ENCODE data around the gene GAL3ST1.
A peak's percentile ranks its signal among the peaks of the same experiment; 100 is the strongest.

The GAL3ST1 gene

GRCh38 chr22:30612789-30613188 lies 38.3 kb upstream of the GAL3ST1 start:
- Histone ChIP-seq H3K36me3 (ENCODE audit: control insufficient read depth in 4 of 4, insufficient read depth in 4 of 4, low read length in 3 of 4) (no peaks in the 10 kb centered on the region), H3K27ac (ENCODE audit: insufficient read depth in 1 of 2, low read depth in 1 of 2, low read length in 2 of 2, poor library complexity in 1 of 2, severe bottlenecking in 2 of 2) (no peak overlapping the region), H3K4me3 (ENCODE audit: control insufficient read depth in 1 of 7, extremely low read depth in 1 of 7, insufficient read depth in 4 of 7, low read depth in 2 of 7, low read length in 6 of 7) (no peak overlapping the region), H3K9me3 (ENCODE audit: control extremely low read depth in 1 of 5, control insufficient read depth in 4 of 5, insufficient read depth in 2 of 5, low read depth in 1 of 5, low read length in 4 of 5) (no peaks in the 10 kb centered on the region), H3K4me1 (ENCODE audit: control extremely low read depth in 1 of 4, control insufficient read depth in 4 of 4, insufficient read depth in 4 of 4, low read length in 3 of 4) (peaks cover 2 to 29% (median 25%) of the 10 kb centered on the region in 4 experiments), H3K27me3 (replicated peaks in 2 of 5; ENCODE audit: control insufficient read depth in 4 of 5, insufficient read depth in 5 of 5, low read length in 4 of 5) (no peaks in the 10 kb centered on the region)
- CTCF ChIA-PET, result interaction anchor here (0.6 to 1.1 kb wide), 2 partner anchors 11 to 595 kb away, joined by 3 read pairs; no protein-coding TSS in a partner anchor
- POLR2A ChIA-PET, result no interaction called here
- no peak for DNase-seq
- whole genome bisulfite sequencing (ENCODE audit: insufficient coverage), result 97% methylated on average over 8 of the region's 8 CpGs

- no peaks in the 10 kb centered on the region for H3K27me3 ChIP-seq (replicated peaks in 2 of 5; ENCODE audit: control insufficient read depth in 4 of 5, insufficient read depth in 5 of 5, low read length in 4 of 5)
- H3K4me3 ChIP-seq (ENCODE audit: control insufficient read depth in 1 of 7, extremely low read depth in 1 of 7, insufficient read depth in 4 of 7, low read depth in 2 of 7, low read length in 6 of 7), result no peak overlapping the region
- POLR2A ChIA-PET, result no interaction called here
- DNase-seq, result no peak
- H3K4me1 ChIP-seq (ENCODE audit: control extremely low read depth in 1 of 4, control insufficient read depth in 4 of 4, insufficient read depth in 4 of 4, low read length in 3 of 4), result peaks cover 2 to 44% (median 37%) of the 10 kb centered on the region in 4 experiments
- no peaks in the 10 kb centered on the region for H3K9me3 ChIP-seq (ENCODE audit: control extremely low read depth in 1 of 5, control insufficient read depth in 4 of 5, insufficient read depth in 2 of 5, low read depth in 1 of 5, low read length in 4 of 5)
- H3K27ac ChIP-seq (ENCODE audit: insufficient read depth in 1 of 2, low read depth in 1 of 2, low read length in 2 of 2, poor library complexity in 1 of 2, severe bottlenecking in 2 of 2), result no peak overlapping the region
- 100% methylated on average over 3 of the region's 3 CpGs for WGBS (ENCODE audit: insufficient coverage)
- CTCF ChIA-PET, result interaction anchor here (0.7 kb wide), 1 partner anchor 18 kb away, joined by 3 read pairs; no protein-coding TSS in a partner anchor
- no peaks in the 10 kb centered on the region for H3K36me3 ChIP-seq (ENCODE audit: control insufficient read depth in 4 of 4, insufficient read depth in 4 of 4, low read length in 3 of 4)
These were observed 36.7 kb upstream of the GAL3ST1 start for GRCh38 chr22:30611197-30611596.

- ChIA-PET POLR2A (no interaction called here), CTCF (interaction anchor here (1.1 to 1.7 kb wide), 2 partner anchors 9 to 25 kb away, joined by 3 to 10 read pairs; no protein-coding TSS in a partner anchor)
- DNase-seq, result peak in 2 of 3 donors; percentile 21 to 32
- H3K36me3 ChIP-seq (ENCODE audit: control insufficient read depth in 4 of 4, insufficient read depth in 4 of 4, low read length in 3 of 4), result no peaks in the 10 kb centered on the region
- 79% methylated on average over 6 of the region's 7 CpGs for WGBS (ENCODE audit: insufficient coverage)
- H3K4me3 ChIP-seq (ENCODE audit: control insufficient read depth in 1 of 7, extremely low read depth in 1 of 7, insufficient read depth in 4 of 7, low read depth in 2 of 7, low read length in 6 of 7), result no peak overlapping the region
- H3K9me3 ChIP-seq (ENCODE audit: control extremely low read depth in 1 of 5, control insufficient read depth in 4 of 5, insufficient read depth in 2 of 5, low read depth in 1 of 5, low read length in 4 of 5), result no peaks in the 10 kb centered on the region
- no peak overlapping the region for H3K27ac ChIP-seq (ENCODE audit: insufficient read depth in 1 of 2, low read depth in 1 of 2, low read length in 2 of 2, poor library complexity in 1 of 2, severe bottlenecking in 2 of 2)
- H3K4me1 ChIP-seq (ENCODE audit: control extremely low read depth in 1 of 4, control insufficient read depth in 4 of 4, insufficient read depth in 4 of 4, low read length in 3 of 4), result peaks cover 7 to 53% (median 45%) of the 10 kb centered on the region in 4 experiments
- H3K27me3 ChIP-seq (replicated peaks in 2 of 5; ENCODE audit: control insufficient read depth in 4 of 5, insufficient read depth in 5 of 5, low read length in 4 of 5), result no peaks in the 10 kb centered on the region
These were observed 35.8 kb upstream of the GAL3ST1 start for GRCh38 chr22:30610299-30610698.

- CTCF ChIA-PET, result interaction anchor here (0.7 to 1.7 kb wide), 6 partner anchors 10 to 149 kb away, joined by 3 to 10 read pairs (median 3); no protein-coding TSS in a partner anchor
These were observed 35.1 kb upstream of the GAL3ST1 start for GRCh38 chr22:30609260-30610185.

GRCh38 chr22:30607939-30608338 lies 33.5 kb upstream of the GAL3ST1 start:
- CTCF ChIA-PET, result interaction anchor here (2.6 to 3.3 kb wide), 2 partner anchors 13 to 147 kb away, joined by 8 to 13 read pairs; no protein-coding TSS in a partner anchor
- Histone ChIP-seq H3K27me3 (replicated peaks in 2 of 5; ENCODE audit: control insufficient read depth in 4 of 5, insufficient read depth in 5 of 5, low read length in 4 of 5) (no peaks in the 10 kb centered on the region), H3K36me3 (ENCODE audit: control insufficient read depth in 4 of 4, insufficient read depth in 4 of 4, low read length in 3 of 4) (peaks cover 0 to 1% (median 0%) of the 10 kb centered on the region in 4 experiments), H3K27ac (ENCODE audit: insufficient read depth in 1 of 2, low read depth in 1 of 2, low read length in 2 of 2, poor library complexity in 1 of 2, severe bottlenecking in 2 of 2) (no peak overlapping the region), H3K4me1 (ENCODE audit: control extremely low read depth in 1 of 4, control insufficient read depth in 4 of 4, insufficient read depth in 4 of 4, low read length in 3 of 4) (peaks cover 7 to 54% (median 45%) of the 10 kb centered on the region in 4 experiments), H3K9me3 (ENCODE audit: control extremely low read depth in 1 of 5, control insufficient read depth in 4 of 5, insufficient read depth in 2 of 5, low read depth in 1 of 5, low read length in 4 of 5) (no peaks in the 10 kb centered on the region), H3K4me3 (ENCODE audit: control insufficient read depth in 1 of 7, extremely low read depth in 1 of 7, insufficient read depth in 4 of 7, low read depth in 2 of 7, low read length in 6 of 7) (no peak overlapping the region)
- POLR2A ChIA-PET, result interaction anchor here (1.1 to 1.9 kb wide), 2 partner anchors 13 to 16 kb away, joined by 3 to 5 read pairs; partner anchors contain the start of gene PES1
- WGBS (ENCODE audit: insufficient coverage), result 94% methylated on average over 6 of the region's 7 CpGs
- no peak for DNase-seq

More at GRCh38 chr22:30609260-30610185, 35.1 kb upstream of the GAL3ST1 start:
- H3K4me1 ChIP-seq (ENCODE audit: control extremely low read depth in 1 of 4, control insufficient read depth in 4 of 4, insufficient read depth in 4 of 4, low read length in 3 of 4), result peaks cover 7 to 54% (median 45%) of the 10 kb centered on the region in 4 experiments
- DNase-seq, result peak; percentile 69 to 91 (median 90)
- POLR2A ChIA-PET, result no interaction called here
- H3K9me3 ChIP-seq (ENCODE audit: control extremely low read depth in 1 of 5, control insufficient read depth in 4 of 5, insufficient read depth in 2 of 5, low read depth in 1 of 5, low read length in 4 of 5), result no peaks in the 10 kb centered on the region
- H3K27me3 ChIP-seq (replicated peaks in 2 of 5; ENCODE audit: control insufficient read depth in 4 of 5, insufficient read depth in 5 of 5, low read length in 4 of 5), result no peaks in the 10 kb centered on the region
- H3K36me3 ChIP-seq (ENCODE audit: control insufficient read depth in 4 of 4, insufficient read depth in 4 of 4, low read length in 3 of 4), result no peaks in the 10 kb centered on the region
- peak overlapping the region in 1 of 2 experiments; percentile 54 for H3K27ac ChIP-seq (ENCODE audit: insufficient read depth in 1 of 2, low read depth in 1 of 2, low read length in 2 of 2, poor library complexity in 1 of 2, severe bottlenecking in 2 of 2)
- H3K4me3 ChIP-seq (ENCODE audit: control insufficient read depth in 1 of 7, extremely low read depth in 1 of 7, insufficient read depth in 4 of 7, low read depth in 2 of 7, low read length in 6 of 7), result peak overlapping the region in 3 of 7 experiments; percentile 34 to 46 (median 42)
- 50% methylated on average over 17 of the region's 17 CpGs for WGBS (ENCODE audit: insufficient coverage)

- Histone ChIP-seq H3K4me3 (ENCODE audit: control insufficient read depth in 1 of 7, extremely low read depth in 1 of 7, insufficient read depth in 4 of 7, low read depth in 2 of 7, low read length in 6 of 7) (peak overlapping the region in 6 of 7 experiments; percentile 0 to 81 (median 57)), H3K27me3 (replicated peaks in 2 of 5; ENCODE audit: control insufficient read depth in 4 of 5, insufficient read depth in 5 of 5, low read length in 4 of 5) (no peaks in the 10 kb centered on the region), H3K4me1 (ENCODE audit: control extremely low read depth in 1 of 4, control insufficient read depth in 4 of 4, insufficient read depth in 4 of 4, low read length in 3 of 4) (peaks cover 7 to 54% (median 45%) of the 10 kb centered on the region in 4 experiments), H3K36me3 (ENCODE audit: control insufficient read depth in 4 of 4, insufficient read depth in 4 of 4, low read length in 3 of 4) (peaks cover 0 to 1% (median 0%) of the 10 kb centered on the region in 4 experiments), H3K27ac (ENCODE audit: insufficient read depth in 1 of 2, low read depth in 1 of 2, low read length in 2 of 2, poor library complexity in 1 of 2, severe bottlenecking in 2 of 2) (no peak overlapping the region), H3K9me3 (ENCODE audit: control extremely low read depth in 1 of 5, control insufficient read depth in 4 of 5, insufficient read depth in 2 of 5, low read depth in 1 of 5, low read length in 4 of 5) (no peaks in the 10 kb centered on the region)
- WGBS (ENCODE audit: insufficient coverage), result 100% methylated on average over 4 of the region's 7 CpGs
- CTCF ChIA-PET, result interaction anchor here (2.6 to 3.3 kb wide), 2 partner anchors 12 to 148 kb away, joined by 8 to 13 read pairs; no protein-coding TSS in a partner anchor
- no peak for DNase-seq
- POLR2A ChIA-PET, result interaction anchor here (1.1 to 1.9 kb wide), 2 partner anchors 13 to 16 kb away, joined by 3 to 5 read pairs; partner anchors contain the start of gene PES1
These were observed 33.0 kb upstream of the GAL3ST1 start for GRCh38 chr22:30607300-30607930.
